HCEC 1CT (cell line): ENCODE measurements around the gene ZCRB1.

Source experiments
- DNase-seq: peaks from one replicate; pipeline ENCODE4 v3.0.0-alpha.2; 2017

The ZCRB1 gene

GRCh38 chr12:42277396-42278127 lies 48.3 kb downstream of the ZCRB1 start:
- no peak for DNase-seq

GRCh38 chr12:42275499-42275898 lies 50.4 kb downstream of the ZCRB1 start:
- DNase-seq, result no peak

GRCh38 chr12:42273706-42274105 lies 52.2 kb downstream of the ZCRB1 start:
- no peak for DNase-seq

- no peak for DNase-seq
These were observed 55.3 kb downstream of the ZCRB1 start for GRCh38 chr12:42270596-42270995.

GRCh38 chr12:42267413-42268190 lies 58.3 kb downstream of the ZCRB1 start:
- no peak for DNase-seq

GRCh38 chr12:42266579-42267230 lies 59.2 kb downstream of the ZCRB1 start:
- DNase-seq, result no peak

GRCh38 chr12:42262271-42262670 lies 63.6 kb downstream of the ZCRB1 start:
- no peak for DNase-seq
